Measurements from ENCODE around the gene LEPROT. TPM values are rescaled to one million over a fixed set of nuclear protein-coding genes. Genes with fewer than 3 reads are reported as not detected.

Gene LEPROT
- total and polyA plus RNA-seq, 2 experiments from 2014 or later = 22.9 to 24.9 TPM

DNA sequence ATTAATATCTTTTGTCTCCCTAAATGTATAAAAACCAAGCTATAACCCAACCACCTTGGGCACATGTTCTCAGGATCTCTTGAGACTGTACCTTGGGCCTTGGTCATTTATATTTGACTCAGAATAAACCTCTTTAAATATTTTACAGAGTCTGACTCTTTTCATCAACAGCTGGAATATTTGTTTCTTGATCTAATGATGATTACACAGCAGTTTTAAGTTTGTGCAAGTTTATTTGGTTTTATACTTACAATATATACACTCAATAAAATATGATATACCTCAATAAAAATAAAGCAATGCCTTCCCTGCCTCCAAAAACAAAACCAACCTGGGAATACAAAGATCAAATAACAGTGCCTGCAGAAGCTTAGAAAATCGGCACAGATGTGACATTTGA, 22.0 kb downstream of the LEPROT start:
- no peaks in the 10 kb centered on the region for H3K9me2 ChIP-seq (ENCODE audit: insufficient read depth)
- H3F3A ChIP-seq (replicated peaks; ENCODE audit: low read depth) = no peaks in the 10 kb centered on the region
- no peak overlapping the region for H3K4me2 ChIP-seq
- ATAC-seq = no peak
- TF ChIP-seq JUNB (IDR thresholded peaks at IDR 0.05; ENCODE audit: unreplicated experiment) (no peak), CTCF (conservative IDR thresholded peaks at IDR 0.05; ENCODE audit: low read depth in 2 of 2) (no peak), STAT1 (IDR thresholded peaks at IDR 0.05; ENCODE audit: unreplicated experiment) (no peak), ZNF114 (CRISPR knock-in tag; IDR thresholded peaks at IDR 0.05) (no peak), NANOG (IDR thresholded peaks at IDR 0.05; ENCODE audit: borderline replicate concordance) (no peak), EZH2phosphoT487 (IDR thresholded peaks at IDR 0.05; ENCODE audit: unreplicated experiment) (no peak), ZNF331 (CRISPR knock-in tag; IDR thresholded peaks at IDR 0.05; ENCODE audit: low read depth) (no peak), ZNF462 (CRISPR knock-in tag; IDR thresholded peaks at IDR 0.05) (no peak), CREB1 (CRISPR knock-in tag; IDR thresholded peaks at IDR 0.05; ENCODE audit: low read depth) (no peak), EZH2 (IDR thresholded peaks at IDR 0.05; ENCODE audit: low read depth, unreplicated experiment) (no peak), REST (IDR thresholded peaks at IDR 0.05; ENCODE audit: unreplicated experiment) (no peak)
- TF ChIP-seq, protein P1, sequence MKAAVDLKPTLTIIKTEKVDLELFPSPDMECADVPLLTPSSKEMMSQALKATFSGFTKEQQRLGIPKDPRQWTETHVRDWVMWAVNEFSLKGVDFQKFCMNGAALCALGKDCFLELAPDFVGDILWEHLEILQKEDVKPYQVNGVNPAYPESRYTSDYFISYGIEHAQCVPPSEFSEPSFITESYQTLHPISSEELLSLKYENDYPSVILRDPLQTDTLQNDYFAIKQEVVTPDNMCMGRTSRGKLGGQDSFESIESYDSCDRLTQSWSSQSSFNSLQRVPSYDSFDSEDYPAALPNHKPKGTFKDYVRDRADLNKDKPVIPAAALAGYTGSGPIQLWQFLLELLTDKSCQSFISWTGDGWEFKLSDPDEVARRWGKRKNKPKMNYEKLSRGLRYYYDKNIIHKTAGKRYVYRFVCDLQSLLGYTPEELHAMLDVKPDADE (IDR thresholded peaks at IDR 0.05) = no peak
- H3K36me3 Mint-ChIP-seq (ENCODE audit: low read depth) = peaks cover 17% of the 10 kb centered on the region; the same call in 2 of the 3 replicates
- H3K79me2 ChIP-seq (replicated peaks; ENCODE audit: insufficient read depth) = no peaks in the 10 kb centered on the region
- H3K27me3 ChIP-seq (ENCODE audit: insufficient read depth) = no peaks in the 10 kb centered on the region
- H3K4me1 Mint-ChIP-seq = peaks cover 35% of the 10 kb centered on the region
- H3K4me3 Mint-ChIP-seq = no peak overlapping the region
- H3K4me1 ChIP-seq (ENCODE audit: insufficient read depth) = peaks cover 24% of the 10 kb centered on the region
- DNase-seq (ENCODE audit: low spot score) = no peak
- H4K20me1 ChIP-seq (replicated peaks; ENCODE audit: insufficient read depth) = no peaks in the 10 kb centered on the region
- no peak overlapping the region for H3K27ac ChIP-seq (ENCODE audit: low read depth)
- peaks cover under 1% of the 10 kb centered on the region for H3K27me3 Mint-ChIP-seq (ENCODE audit: insufficient read depth, low read depth, poor library complexity)
- no peak overlapping the region for H3K27ac Mint-ChIP-seq
- no peaks in the 10 kb centered on the region for H3K36me3 ChIP-seq (ENCODE audit: insufficient read depth)
- H2AFZ ChIP-seq = no peak overlapping the region
- no peak overlapping the region for H3K4me3 ChIP-seq
- H3K9me3 Mint-ChIP-seq = peaks cover 19% of the 10 kb centered on the region
